ENCODE data around the gene SCGN.
"Not testable (repeated sequence)": the region's sequence is repeated elsewhere in the genome, so short reads cannot be mapped to it uniquely, and the experiment has no call there.

Gene SCGN

DNA sequence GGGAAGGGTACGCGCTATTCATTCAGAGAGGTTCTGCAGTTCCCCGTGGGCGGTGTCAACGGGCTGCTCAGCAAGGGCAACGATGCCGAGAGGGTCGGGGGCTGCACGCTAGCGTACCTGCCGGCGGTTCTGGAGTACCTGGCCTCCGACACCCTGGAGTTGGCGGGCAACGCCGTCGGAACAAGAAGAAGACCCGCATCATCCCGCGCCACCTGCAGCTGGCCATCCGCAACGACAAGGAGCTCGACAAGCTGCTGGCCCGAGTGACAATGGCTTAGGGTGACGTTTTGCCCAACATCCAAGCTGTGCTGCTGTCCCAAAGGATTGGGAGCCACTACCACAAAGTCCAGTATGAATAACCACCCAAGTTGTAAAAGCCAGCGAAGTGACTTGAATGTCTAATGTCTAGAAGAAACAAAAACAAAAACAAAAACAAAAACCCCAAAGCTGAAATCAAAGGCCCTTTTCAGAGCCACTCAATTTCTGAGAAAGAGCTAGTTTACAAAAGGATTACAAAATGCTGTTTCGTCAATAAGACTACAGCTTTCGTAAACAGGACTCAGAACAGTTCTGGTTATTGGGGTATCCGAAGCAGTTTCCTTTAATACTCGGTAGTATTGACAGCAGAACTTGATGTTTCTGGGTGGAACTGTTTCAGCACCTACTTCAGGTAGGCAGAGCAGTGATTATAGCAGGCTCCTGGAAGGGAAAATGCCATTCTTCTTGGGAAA lies 80.6 kb downstream of the SCGN start:
- no peak for DNase-seq

DNA sequence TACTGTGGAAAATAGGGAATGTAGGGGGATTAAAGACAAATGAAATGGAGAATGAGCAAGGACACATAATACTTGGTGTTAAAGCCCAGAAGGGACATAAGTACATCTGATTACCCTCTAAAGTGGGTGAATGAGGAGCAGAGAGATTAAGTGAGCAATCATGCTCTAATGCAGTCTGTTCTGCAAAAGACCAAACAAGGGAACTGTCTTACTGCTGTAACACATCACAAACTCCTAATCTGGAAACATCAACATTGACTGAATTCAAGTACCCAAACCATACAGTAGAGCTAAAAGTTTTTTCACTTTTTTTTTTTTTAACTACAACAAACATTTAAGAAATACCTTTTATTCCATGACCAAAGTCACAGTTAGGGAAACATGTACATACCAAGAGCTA lies 83.2 kb downstream of the SCGN start:
- no peak for DNase-seq

DNA sequence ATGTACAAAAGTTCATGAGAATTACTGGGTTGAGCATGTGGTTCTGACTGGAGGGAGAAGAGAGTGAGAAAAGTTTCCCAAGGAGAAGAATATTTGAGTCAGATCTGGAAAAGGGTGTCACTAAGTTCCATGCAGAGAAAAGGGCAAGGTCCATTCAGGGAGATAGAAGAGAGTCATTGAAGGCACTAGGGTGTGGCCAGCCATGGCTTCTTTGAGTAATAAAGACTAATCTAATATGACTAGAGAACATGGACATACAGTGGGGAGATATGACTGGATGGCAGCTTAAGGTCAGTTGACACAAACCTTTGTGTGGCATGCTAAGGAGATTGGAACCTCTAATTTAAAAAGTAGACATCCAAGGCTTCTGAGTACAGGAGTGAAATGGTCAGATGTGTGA lies 91.9 kb downstream of the SCGN start:
- DNase-seq, result no peak

DNA sequence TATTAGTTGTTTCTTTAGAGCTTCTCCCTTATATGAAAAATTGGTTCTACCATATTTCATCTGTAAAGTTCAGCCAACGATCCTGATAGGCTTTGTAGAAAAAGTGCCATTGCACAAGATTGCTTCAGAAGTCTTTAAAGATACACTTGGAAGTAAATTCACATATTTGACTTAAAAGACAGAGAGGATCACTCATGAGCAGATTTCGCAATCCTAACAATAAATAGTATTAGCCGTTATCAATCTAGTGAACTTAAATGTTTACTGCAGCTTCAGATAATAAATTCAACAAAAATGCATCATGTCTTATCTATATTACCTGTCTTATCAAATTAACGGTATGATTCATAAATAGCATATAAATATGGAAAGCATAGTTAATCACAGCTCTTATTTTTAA lies 93.8 kb downstream of the SCGN start:
- no peak for DNase-seq

DNA sequence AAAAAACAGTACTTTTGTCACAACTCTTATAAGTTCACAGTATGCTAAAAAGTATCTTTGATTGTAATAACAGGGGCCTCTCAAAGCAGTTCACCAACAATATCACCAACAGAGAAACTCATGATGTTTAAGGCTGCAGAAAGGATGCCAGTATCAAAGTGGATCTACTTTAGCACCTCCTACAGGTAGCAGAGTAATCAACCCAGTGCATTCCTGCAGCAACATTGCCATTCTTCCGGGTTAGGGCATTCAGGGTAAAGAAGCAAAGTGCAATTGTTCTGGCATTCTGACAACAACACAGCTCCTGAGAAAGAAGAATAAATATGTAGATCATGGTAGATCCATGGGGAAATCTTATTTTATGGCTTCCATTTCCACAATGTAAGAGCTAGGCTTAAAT lies 95.0 kb downstream of the SCGN start:
- no peak for DNase-seq

DNA sequence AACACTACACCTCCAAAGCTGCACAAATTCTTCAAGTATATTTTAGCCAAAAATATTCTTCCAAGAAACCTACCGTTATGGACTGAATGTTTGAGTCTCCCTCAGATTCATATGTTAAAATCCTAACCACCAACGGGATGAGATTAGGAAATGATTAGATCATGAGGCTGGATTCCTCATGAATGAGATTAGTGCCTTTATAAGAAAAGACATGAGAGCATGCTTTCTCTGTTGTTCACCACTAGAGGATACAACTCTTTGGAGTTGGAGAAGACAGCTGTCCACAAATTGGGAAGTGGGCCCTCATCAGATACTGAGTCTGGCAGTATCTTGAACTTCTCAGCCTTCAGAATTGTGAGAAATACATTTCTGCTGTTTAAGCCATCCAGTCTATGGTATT lies 95.5 kb downstream of the SCGN start:
- no peak for DNase-seq

DNA sequence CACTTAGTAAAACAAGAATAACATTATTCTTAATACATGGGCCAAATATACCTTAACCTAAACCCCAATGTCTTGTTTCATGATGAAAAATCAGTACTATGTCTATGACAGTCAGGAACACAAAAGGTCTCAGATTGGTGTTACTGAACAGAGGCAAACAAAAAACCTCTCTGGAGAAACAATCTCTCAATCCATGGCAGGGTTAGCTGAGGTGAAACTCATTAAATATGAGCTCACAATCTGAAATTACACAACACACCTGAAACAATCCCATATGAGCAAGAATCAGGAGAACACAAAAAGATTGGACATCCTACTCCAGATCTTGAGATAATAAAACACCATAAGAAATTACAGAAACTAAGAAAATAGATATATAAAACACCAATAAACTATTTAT lies 96.0 kb downstream of the SCGN start:
- DNase-seq, result no peak

DNA sequence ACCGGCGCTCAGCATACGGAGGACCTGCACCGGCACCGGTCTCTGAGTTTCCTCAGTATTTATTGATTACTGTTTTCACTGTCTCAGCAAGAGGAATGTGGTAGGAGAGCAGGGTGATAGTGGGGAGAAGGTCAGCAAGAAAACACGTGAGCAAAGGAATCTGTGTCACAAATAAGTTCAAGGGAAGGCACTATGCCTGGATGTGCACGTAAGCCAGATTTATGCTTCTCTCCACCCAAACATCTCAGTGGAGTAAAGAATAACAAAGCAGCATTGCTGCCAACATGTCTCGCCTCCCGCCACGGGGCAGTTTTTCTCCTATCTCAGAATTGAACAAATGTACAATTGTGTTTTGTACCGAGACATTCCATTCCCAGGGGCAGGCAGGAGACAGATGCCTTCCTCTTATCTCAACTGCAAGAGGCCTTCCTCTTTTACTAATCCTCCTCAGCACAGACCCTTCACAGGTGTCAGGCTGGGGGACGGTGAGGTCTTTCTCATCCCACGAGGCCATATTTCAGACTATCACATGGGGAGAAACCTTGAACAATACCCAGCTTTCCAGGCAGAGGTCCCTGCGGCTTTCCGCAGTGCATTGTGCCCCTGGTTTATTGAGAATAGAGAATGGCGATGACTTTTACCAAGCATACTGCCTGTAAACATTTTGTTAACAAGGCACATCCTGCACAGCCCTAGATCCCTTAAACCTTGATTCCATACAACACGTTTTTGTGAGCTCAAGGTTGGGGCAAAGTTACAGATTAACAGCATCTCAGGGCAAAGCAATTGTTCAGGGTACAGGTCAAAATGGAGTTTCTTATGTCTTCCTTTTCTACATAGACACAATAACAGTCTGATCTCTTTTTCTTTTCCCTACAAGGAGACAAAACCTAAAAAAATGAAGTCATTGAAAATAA lies 96.8 kb downstream of the SCGN start:
- DNase-seq, result not testable (repeated sequence)

DNA sequence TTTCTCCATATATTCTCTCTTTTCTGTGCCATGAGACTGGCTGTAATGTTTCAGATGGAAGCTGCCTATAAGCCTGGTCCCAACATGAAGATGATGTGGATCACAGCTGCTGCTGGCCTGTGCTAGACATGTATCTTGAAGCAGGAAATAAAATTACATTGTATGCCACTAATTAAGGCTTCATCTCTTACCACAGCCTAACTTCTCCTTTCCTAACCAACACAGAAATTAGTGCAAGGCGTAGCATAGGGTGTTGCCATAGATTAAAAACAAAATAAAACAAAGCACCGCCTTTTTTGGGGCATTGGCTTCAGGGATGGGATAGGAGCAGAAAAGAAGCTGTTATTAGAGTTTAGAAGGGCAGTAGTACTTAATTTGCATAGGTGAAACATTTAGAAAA lies 97.8 kb downstream of the SCGN start:
- DNase-seq, result peak in 1 of 2 donors; percentile 1

DNA sequence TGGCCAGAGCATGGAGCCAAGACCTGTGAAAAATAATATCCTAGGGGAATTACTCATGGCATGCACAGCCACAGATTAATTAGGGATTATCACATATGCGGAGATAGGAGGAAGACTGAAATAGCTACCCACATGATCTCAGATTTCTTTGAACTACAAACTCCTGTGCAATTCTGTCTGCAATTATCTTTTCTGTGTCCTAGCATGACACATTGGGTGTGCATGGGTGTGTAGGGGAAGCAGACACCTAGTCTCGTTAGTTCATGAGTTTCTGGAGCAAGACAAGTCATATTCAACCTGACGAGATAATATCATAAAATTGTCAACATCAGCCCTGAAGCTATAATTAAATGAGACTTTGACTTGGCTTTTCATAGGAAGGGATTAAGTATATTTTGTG lies 98.9 kb downstream of the SCGN start:
- DNase-seq, result no peak
